Cardiac muscle cell (in vitro differentiated cells and primary cell): ENCODE data around the gene SEMA4D. TPM values are rescaled to one million over a fixed set of nuclear protein-coding genes. Genes with fewer than 3 reads are reported as not detected.
"Not testable (repeated sequence)": the region's sequence is repeated elsewhere in the genome, so short reads cannot be mapped to it uniquely, and the experiment has no call there.

Source experiments
- DNase-seq, 2 donors: peaks; one replicate each; pipeline versions ENCODE4 v3.0.0 to v3.0.0-alpha.2; 2010 to 2017; ENCODE audit warnings: low read depth in 1 of 2, low spot score in 1 of 2
- H3K27ac ChIP-seq: fragments of 200-600 bp; sonication (generic); 2 replicates; pipeline ENCODE4 v1.5.1; 2016
- H3K27me3 ChIP-seq: fragments of 200-600 bp; sonication (generic); 2 replicates; pipeline ENCODE4 v1.6.0; 2016; ENCODE audit warnings: control low read depth
- H3K36me3 ChIP-seq: fragments of 200-600 bp; sonication (generic); 2 replicates; pipeline ENCODE4 v1.5.1; 2016; ENCODE audit warnings: control low read depth
- H3K4me1 ChIP-seq: fragments of 200-600 bp; sonication (generic); 2 replicates; pipeline ENCODE4 v1.8.1; 2017; ENCODE audit warnings: low read depth, mild to moderate bottlenecking, mixed run types
- H3K4me3 ChIP-seq: fragments of 200-600 bp; sonication (generic); 2 replicates; pipeline ENCODE4 v1.5.1; 2016; ENCODE audit warnings: mild to moderate bottlenecking
- H3K9me3 ChIP-seq: fragments of 200-600 bp; sonication (generic); 2 replicates; pipeline ENCODE4 v1.5.1; 2017; ENCODE audit warnings: low read depth, mild to moderate bottlenecking, control low read depth
- polyA plus RNA-seq: library from polyadenylated mRNA; unstranded; fragments of >200 nt; fragmentation: Nextera tagmentation; extraction: Ambion mirVana; gene quantifications from 2 replicates; pipeline ENCODE4 v1.2.1, GENCODE V29; 2016
- total RNA-seq: library from RNA; depleted of rRNA; stranded (reverse); fragments of >200 nt; gene quantifications from 2 replicates; pipeline ENCODE4 v1.2.3, GENCODE V29; 2016
- TF ChIP-seq, protein P1 (sequence below): IDR thresholded peaks from 2 replicates; pipeline ENCODE4 v1.5.1; 2012; ENCODE audit warnings: low read depth, mild to moderate bottlenecking, low read length

Gene SEMA4D
- total and polyA plus RNA-seq, 2 experiments from 2014 or later: 16.5 to 34.2 TPM

- Histone ChIP-seq H3K27me3 (no peaks in the 10 kb centered on the region), H3K27ac (no peak overlapping the region), H3K9me3 (no peaks in the 10 kb centered on the region), H3K36me3 (peaks cover 3% of the 10 kb centered on the region), H3K4me1 (peaks cover 8% of the 10 kb centered on the region), H3K4me3 (no peak overlapping the region)
- DNase-seq: no peak
- TF ChIP-seq, protein P1, sequence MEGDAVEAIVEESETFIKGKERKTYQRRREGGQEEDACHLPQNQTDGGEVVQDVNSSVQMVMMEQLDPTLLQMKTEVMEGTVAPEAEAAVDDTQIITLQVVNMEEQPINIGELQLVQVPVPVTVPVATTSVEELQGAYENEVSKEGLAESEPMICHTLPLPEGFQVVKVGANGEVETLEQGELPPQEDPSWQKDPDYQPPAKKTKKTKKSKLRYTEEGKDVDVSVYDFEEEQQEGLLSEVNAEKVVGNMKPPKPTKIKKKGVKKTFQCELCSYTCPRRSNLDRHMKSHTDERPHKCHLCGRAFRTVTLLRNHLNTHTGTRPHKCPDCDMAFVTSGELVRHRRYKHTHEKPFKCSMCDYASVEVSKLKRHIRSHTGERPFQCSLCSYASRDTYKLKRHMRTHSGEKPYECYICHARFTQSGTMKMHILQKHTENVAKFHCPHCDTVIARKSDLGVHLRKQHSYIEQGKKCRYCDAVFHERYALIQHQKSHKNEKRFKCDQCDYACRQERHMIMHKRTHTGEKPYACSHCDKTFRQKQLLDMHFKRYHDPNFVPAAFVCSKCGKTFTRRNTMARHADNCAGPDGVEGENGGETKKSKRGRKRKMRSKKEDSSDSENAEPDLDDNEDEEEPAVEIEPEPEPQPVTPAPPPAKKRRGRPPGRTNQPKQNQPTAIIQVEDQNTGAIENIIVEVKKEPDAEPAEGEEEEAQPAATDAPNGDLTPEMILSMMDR: no peak
Observed at GRCh38 chr9:89376286-89376685, 121.6 kb downstream of the SEMA4D start.

DNA sequence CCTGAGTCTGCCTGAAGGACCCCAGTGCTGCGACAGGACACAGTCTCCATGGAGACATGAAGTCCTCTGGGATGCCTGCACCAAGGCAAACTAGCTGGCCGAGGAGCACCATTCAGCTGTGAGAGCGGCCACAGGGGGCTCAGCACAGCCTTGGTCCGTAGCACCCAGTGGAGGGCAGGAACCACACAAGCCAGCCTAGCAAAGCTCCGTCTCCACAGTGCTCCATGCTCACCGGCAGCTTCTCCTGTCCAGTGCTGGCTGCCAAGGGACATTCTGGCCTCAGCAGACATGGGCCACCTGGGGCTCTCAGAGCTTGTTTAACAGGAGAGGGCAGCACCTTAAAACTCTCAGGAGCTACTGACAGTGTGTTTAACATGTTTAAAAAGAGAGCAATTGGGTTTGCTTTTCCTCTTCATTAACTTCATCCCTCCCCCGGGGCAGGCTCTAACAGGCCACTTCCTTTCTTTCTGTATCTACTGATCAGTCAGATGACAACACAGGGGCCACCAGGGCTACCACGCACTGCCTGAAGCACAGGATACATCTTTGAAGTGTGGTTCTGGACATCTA, 122.6 kb downstream of the SEMA4D start:
- H3K4me3 ChIP-seq: no peak overlapping the region
- peaks cover 3% of the 10 kb centered on the region for H3K36me3 ChIP-seq
- no peaks in the 10 kb centered on the region for H3K9me3 ChIP-seq
- DNase-seq: no peak
- H3K4me1 ChIP-seq: no peaks in the 10 kb centered on the region
- TF ChIP-seq, protein P1: no peak
- H3K27ac ChIP-seq: no peak overlapping the region
- H3K27me3 ChIP-seq: no peaks in the 10 kb centered on the region

DNA sequence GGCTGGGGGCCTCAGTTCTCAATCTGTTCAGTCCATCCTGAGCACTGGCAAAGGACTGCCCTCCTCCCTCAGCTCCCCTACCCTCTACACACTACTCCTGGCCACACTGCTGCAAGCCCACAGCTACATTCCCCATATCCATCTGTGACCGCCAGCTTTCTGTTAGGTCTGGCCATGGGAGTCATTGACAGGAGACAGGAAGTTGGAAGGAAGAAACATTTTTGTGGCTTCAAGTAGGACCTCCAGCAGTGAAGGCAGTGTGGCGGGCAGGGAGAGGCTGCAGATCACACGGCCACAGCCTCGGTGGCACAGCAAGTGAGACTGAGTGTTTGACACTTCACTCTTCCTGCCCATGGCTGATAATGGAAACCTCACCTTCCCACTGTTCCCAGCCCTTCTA, 123.7 kb downstream of the SEMA4D start:
- Histone ChIP-seq H3K9me3 (no peaks in the 10 kb centered on the region), H3K27me3 (no peaks in the 10 kb centered on the region), H3K36me3 (peaks cover 3% of the 10 kb centered on the region), H3K4me3 (no peak overlapping the region), H3K4me1 (peaks cover 1% of the 10 kb centered on the region), H3K27ac (no peak overlapping the region)
- DNase-seq: peak in 1 of 2 donors; percentile 63
- TF ChIP-seq, protein P1: no peak

- TF ChIP-seq, protein P1: no peak
- H3K9me3 ChIP-seq: no peaks in the 10 kb centered on the region
- peaks cover 6% of the 10 kb centered on the region for H3K4me1 ChIP-seq
- no peak for DNase-seq
- H3K27ac ChIP-seq: no peak overlapping the region
- peaks cover 3% of the 10 kb centered on the region for H3K36me3 ChIP-seq
- no peaks in the 10 kb centered on the region for H3K27me3 ChIP-seq
- no peak overlapping the region for H3K4me3 ChIP-seq
Observed at GRCh38 chr9:89372979-89373378, 124.9 kb downstream of the SEMA4D start.

DNA sequence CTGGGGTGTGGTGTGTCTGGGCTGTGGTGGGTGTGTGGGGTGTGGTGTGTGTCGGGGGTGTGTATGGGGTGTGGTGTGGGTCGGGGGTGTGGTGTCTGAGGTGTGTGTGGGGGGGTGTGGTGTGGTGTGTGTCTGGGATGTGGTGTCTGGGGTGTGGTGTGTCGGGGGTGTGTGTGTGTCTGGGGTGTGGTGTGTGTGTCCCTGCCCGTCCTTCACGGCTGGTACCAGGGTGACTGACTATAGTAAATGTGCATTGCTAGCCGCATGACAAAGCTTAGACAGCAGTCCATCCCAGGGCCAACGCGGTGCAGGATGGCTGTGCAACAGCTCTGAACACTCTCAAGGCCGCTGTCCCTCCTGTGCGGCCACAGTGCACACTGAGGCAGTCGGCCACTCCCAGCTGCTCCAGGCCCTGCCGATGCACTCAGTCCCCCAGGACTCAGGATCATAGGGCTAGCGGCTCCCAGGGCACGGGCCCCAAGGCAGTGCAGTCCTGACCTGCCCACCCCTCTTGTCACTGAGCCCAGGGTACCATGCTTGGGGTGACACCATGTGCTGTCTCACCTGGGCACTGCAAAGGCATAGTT, 125.6 kb downstream of the SEMA4D start:
- peaks cover 6% of the 10 kb centered on the region for H3K4me1 ChIP-seq
- DNase-seq: no peak

GRCh38 chr9:89371791-89372190, 126.1 kb downstream of the SEMA4D start:
- DNase-seq, H3K36me3 ChIP-seq, H3K27ac ChIP-seq, H3K9me3 ChIP-seq, H3K4me3 ChIP-seq, H3K27me3 ChIP-seq, H3K4me1 ChIP-seq: not testable (repeated sequence)

More for the DNA sequence above, 125.6 kb downstream of the SEMA4D start:
- no peak overlapping the region for H3K4me3 ChIP-seq
- H3K9me3 ChIP-seq: no peaks in the 10 kb centered on the region
- H3K27me3 ChIP-seq: no peaks in the 10 kb centered on the region
- H3K36me3 ChIP-seq: peaks cover under 1% of the 10 kb centered on the region
- H3K27ac ChIP-seq: no peak overlapping the region
- TF ChIP-seq, protein P1: no peak
